H9 (cell line): ENCODE measurements around the gene KRT15. TPM values are rescaled to one million over a fixed set of nuclear protein-coding genes. Genes with fewer than 3 reads are reported as not detected.

ENCODE experiments used
- DNase-seq: peaks from one replicate; pipeline ENCODE4 v3.0.0-alpha.2; 2017
- H2AFZ ChIP-seq: one replicate; pipeline ENCODE4 v1.6.1; 2013; ENCODE audit warnings: mild to moderate bottlenecking, low read length, control low read depth, moderate library complexity
- H2AK5ac ChIP-seq: 2 replicates; pipeline ENCODE4 v1.6.1; 2013; ENCODE audit warnings: low read length, control low read depth, mixed read lengths; ENCODE audit not compliant: insufficient read length
- H2BK120ac ChIP-seq: one replicate; pipeline ENCODE4 v1.6.1; 2013; ENCODE audit warnings: low read depth, mild to moderate bottlenecking, low read length, control low read depth, inconsistent platforms; ENCODE audit not compliant: poor library complexity, severe bottlenecking
- H2BK12ac ChIP-seq: 2 replicates; pipeline ENCODE4 v1.6.1; 2013; ENCODE audit warnings: low read length, control low read depth, mixed read lengths, low read depth; ENCODE audit not compliant: insufficient read length
- H2BK15ac ChIP-seq: 2 replicates; pipeline ENCODE4 v1.6.1; 2013; ENCODE audit warnings: low read depth, low read length, control low read depth
- H2BK20ac ChIP-seq: one replicate; pipeline ENCODE4 v1.6.1; 2013; ENCODE audit warnings: low read depth, mild to moderate bottlenecking, low read length, control low read depth, inconsistent platforms; ENCODE audit not compliant: poor library complexity, severe bottlenecking
- H2BK5ac ChIP-seq: 2 replicates; pipeline ENCODE4 v1.6.1; 2013; ENCODE audit warnings: low read length, control low read depth, mixed read lengths; ENCODE audit not compliant: insufficient read length
- H3K14ac ChIP-seq: 2 replicates; pipeline ENCODE4 v1.6.1; 2013; ENCODE audit warnings: low read length, control low read depth; ENCODE audit not compliant: insufficient read depth
- H3K18ac ChIP-seq: 2 replicates; pipeline ENCODE4 v1.6.1; 2013; ENCODE audit warnings: low read depth, mild to moderate bottlenecking, mixed read lengths, low read length, control low read depth; ENCODE audit not compliant: insufficient read length
- H3K23ac ChIP-seq: 2 replicates; pipeline ENCODE4 v1.6.1; 2013; ENCODE audit warnings: low read length, control low read depth, mixed read lengths, low read depth; ENCODE audit not compliant: insufficient read length
- H3K23me2 ChIP-seq: 2 replicates; pipeline ENCODE4 v1.6.1; 2013; ENCODE audit warnings: low read depth, mild to moderate bottlenecking, mixed read lengths, low read length, control low read depth; ENCODE audit not compliant: insufficient read length, poor library complexity, severe bottlenecking
- H3K27ac ChIP-seq: 2 replicates; pipeline ENCODE4 v1.5.1; 2013; ENCODE audit warnings: low read length, control low read depth, mixed read lengths, low read depth; ENCODE audit not compliant: insufficient read length
- H3K27me3 ChIP-seq: 2 replicates; pipeline ENCODE4 v1.6.1; 2013; ENCODE audit warnings: low read length, control low read depth, inconsistent platforms; ENCODE audit not compliant: insufficient read depth
- H3K4ac ChIP-seq: 2 replicates; pipeline ENCODE4 v1.6.1; 2013; ENCODE audit warnings: low read depth, mild to moderate bottlenecking, control low read depth, inconsistent platforms, low read length, moderate library complexity
- H3K4me1 ChIP-seq: 2 replicates; pipeline ENCODE4 v1.6.1; 2013; ENCODE audit warnings: low read length, control low read depth, inconsistent platforms; ENCODE audit not compliant: insufficient read depth
- H3K4me2 ChIP-seq: 2 replicates; pipeline ENCODE4 v1.6.1; 2013; ENCODE audit warnings: low read length, control low read depth, mixed read lengths; ENCODE audit not compliant: insufficient read length, insufficient read depth
- H3K56ac ChIP-seq: 2 replicates; pipeline ENCODE4 v1.6.1; 2013; ENCODE audit warnings: low read depth, mild to moderate bottlenecking, mixed read lengths, low read length, control low read depth; ENCODE audit not compliant: insufficient read length
- H3K79me1 ChIP-seq: 2 replicates; pipeline ENCODE4 v1.6.1; 2013; ENCODE audit warnings: low read depth, mild to moderate bottlenecking, moderate library complexity, low read length, control low read depth, inconsistent platforms; ENCODE audit not compliant: insufficient read depth, poor library complexity, severe bottlenecking
- H3K79me2 ChIP-seq: 2 replicates; pipeline ENCODE4 v1.6.1; 2013; ENCODE audit warnings: low read length, control low read depth, inconsistent platforms; ENCODE audit not compliant: insufficient read depth
- H3K9ac ChIP-seq: 2 replicates; pipeline ENCODE4 v1.6.1; 2013; ENCODE audit warnings: low read length, control low read depth, mixed read lengths; ENCODE audit not compliant: insufficient read length; ENCODE audit errors: extremely low read depth
- H3K9me3 ChIP-seq: one replicate; pipeline ENCODE4 v1.6.1; 2013; ENCODE audit warnings: low read depth, low read length, inconsistent platforms; ENCODE audit not compliant: control insufficient read depth
- H3T11ph ChIP-seq: one replicate; pipeline ENCODE4 v1.6.1; 2013; ENCODE audit warnings: mild to moderate bottlenecking, low read length, control low read depth, inconsistent platforms
- H4K20me1 ChIP-seq: one replicate; pipeline ENCODE4 v1.6.1; 2013; ENCODE audit not compliant: control insufficient read depth, insufficient read length, insufficient read depth
- H4K5ac ChIP-seq: 2 replicates; pipeline ENCODE4 v1.6.1; 2013; ENCODE audit warnings: low read depth, mild to moderate bottlenecking, mixed read lengths, low read length, control low read depth; ENCODE audit not compliant: insufficient read length
- H4K8ac ChIP-seq: replicated peaks from 2 replicates; pipeline ENCODE4 v1.6.1; 2013; ENCODE audit warnings: low read length, control low read depth, mixed read lengths, low read depth; ENCODE audit not compliant: insufficient read length
- H4K91ac ChIP-seq: 2 replicates; pipeline ENCODE4 v1.6.1; 2013; ENCODE audit warnings: low read depth, mild to moderate bottlenecking, moderate library complexity, mixed read lengths, low read length, control low read depth; ENCODE audit not compliant: insufficient read length
- H3K27ac Mint-ChIP-seq, 3 experiments: 2 replicates in 2 of 3; 3 replicates in 1 of 3; pipeline ENCODE4 v1.8.0; 2020 to 2021; ENCODE audit warnings: mixed read lengths in 3 of 3, mild to moderate bottlenecking in 1 of 3, moderate library complexity in 1 of 3
- H3K27me3 Mint-ChIP-seq: 2 replicates; pipeline ENCODE4 v1.8.0; 2021; ENCODE audit warnings: low read depth, mild to moderate bottlenecking, moderate library complexity, mixed read lengths
- H3K36me3 Mint-ChIP-seq, 3 experiments: 2 replicates in 2 of 3; 3 replicates in 1 of 3; pipeline ENCODE4 v1.8.0; 2020 to 2021; ENCODE audit warnings: low read depth in 3 of 3, mixed read lengths in 3 of 3; ENCODE audit not compliant: insufficient read depth in 1 of 3
- H3K4me1 Mint-ChIP-seq, 2 experiments: 2 replicates each; pipeline ENCODE4 v1.8.0; 2020; ENCODE audit warnings: mixed read lengths in 2 of 2
- H3K4me3 Mint-ChIP-seq, 2 experiments: 2 replicates in 1 of 2; 3 replicates in 1 of 2; pipeline ENCODE4 v1.8.0; 2020 to 2021; ENCODE audit warnings: mild to moderate bottlenecking in 2 of 2, mixed read lengths in 2 of 2, moderate library complexity in 1 of 2
- H3K9me3 Mint-ChIP-seq, 2 experiments: 2 replicates in 1 of 2; 3 replicates in 1 of 2; pipeline ENCODE4 v1.8.0; 2020; ENCODE audit warnings: mild to moderate bottlenecking in 2 of 2, mixed read lengths in 2 of 2, moderate library complexity in 1 of 2
- CTCF ChIP-seq: fragments of 200-600 bp; sonication (generic); conservative IDR thresholded peaks from 3 replicates; pipeline ENCODE4 v1.8.0; 2021; ENCODE audit warnings: antibody characterized with exemption, mild to moderate bottlenecking
- WGBS: extraction: QIAGEN DNeasy Blood & Tissue Kit; methylation state at CpG from one replicate; pipeline ENCODE4 v1.1.7; 2013; ENCODE audit warnings: missing lambda C conversion rate, low lambda C conversion rate, mixed read lengths; ENCODE audit not compliant: insufficient read length; ENCODE audit errors: extremely low coverage; 5-methylcytosine and 5-hydroxymethylcytosine counted together
- long read RNA-seq: library from polyadenylated mRNA; unstranded; transcript quantifications from one replicate; pipeline ENCODE4 v2.0.0, GENCODE V29; 2020
- total RNA-seq: library from RNA; stranded (reverse); gene quantifications from 2 replicates; pipeline ENCODE4 v1.2.1, GENCODE V29; 2021

The KRT15 gene
- 0.35 and 0.87 TPM in 2 replicates for total RNA-seq
- long read RNA-seq, partial matches to known transcripts = 1 of 1 reads
- long read RNA-seq, other reads (novel, unspliced or antisense) = 0 of 1 reads

GRCh38 chr17:41518789-41519449 is at the start of gene KRT15:
Gene KRT15 (minus strand): TSS chr17:41518890. CDS start chr17:41518827, 63 bp downstream.
- Histone ChIP-seq H3K79me1 (no peaks in the 10 kb centered on the region), H3K14ac (no peak within 1 kb of the TSS; the same call in 1 of the 2 replicates), H3T11ph (no peak within 1 kb of the TSS), H3K27ac (no peak within 1 kb of the TSS), H2BK20ac (no peak within 1 kb of the TSS), H4K91ac (no peak within 1 kb of the TSS), H4K8ac (no peak within 1 kb of the TSS), H3K23ac (no peak within 1 kb of the TSS), H3K56ac (no peak within 1 kb of the TSS), H2BK120ac (no peak within 1 kb of the TSS), H3K9me3 (no peaks in the 10 kb centered on the region), H4K5ac (no peak within 1 kb of the TSS), H2BK12ac (no peak within 1 kb of the TSS), H3K9ac (no peak within 1 kb of the TSS), H3K23me2 (no peaks in the 10 kb centered on the region), H2AK5ac (no peak within 1 kb of the TSS), H2BK5ac (no peak within 1 kb of the TSS), H3K79me2 (no peaks in the 10 kb centered on the region), H2BK15ac (no peak within 1 kb of the TSS), H3K4ac (no peak within 1 kb of the TSS), H4K20me1 (no peaks in the 10 kb centered on the region), H3K4me1 (no peaks in the 10 kb centered on the region; the same call in 1 of the 2 replicates), H3K27me3 (no peaks in the 10 kb centered on the region), H2AFZ (no peak within 1 kb of the TSS), H3K4me2 (no peak within 1 kb of the TSS), H3K18ac (no peak within 1 kb of the TSS)
- Mint-ChIP-seq H3K9me3 (no peaks in the 10 kb centered on the region; a peak in 2 of 5 replicates), H3K36me3 (peaks cover 6 to 13% (median 10%) of the 10 kb centered on the region in 3 experiments; a peak in 6 of 7 replicates), H3K4me1 (peaks cover 23 to 34% of the 10 kb centered on the region in 2 experiments), H3K27ac (peak within 1 kb of the TSS in 1 of 3 experiments; percentile 74; a peak in 2 of 7 replicates), H3K4me3 (no peak within 1 kb of the TSS), H3K27me3 (no peaks in the 10 kb centered on the region; the same call in 1 of the 2 replicates)
- no peak for TF ChIP-seq CTCF
- no CpG with 5 or more reads among the region's 8 CpGs for WGBS
- no peak for DNase-seq
